Activated gamma-delta T cell treated with anti-CD3 and anti-CD28 coated beads, Interleukin-2, amount 50 U/mL, for 16 hours (primary cell): ENCODE data around the gene PNRC1.
"Not testable (repeated sequence)": the region's sequence is repeated elsewhere in the genome, so short reads cannot be mapped to it uniquely, and the experiment has no call there.

Source experiments
- DNase-seq: peaks from one replicate; pipeline ENCODE4 v3.0.0-alpha.2; 2020; ENCODE audit warnings: low read depth

Gene PNRC1

GRCh38 chr6:89059227-89059626 lies 21.3 kb upstream of the PNRC1 start:
- DNase-seq = no peak

GRCh38 chr6:89063881-89064280 lies 16.7 kb upstream of the PNRC1 start:
- no peak for DNase-seq

GRCh38 chr6:89064931-89065330 lies 15.6 kb upstream of the PNRC1 start:
- not testable (repeated sequence) for DNase-seq

- DNase-seq = not testable (repeated sequence)
Observed at GRCh38 chr6:89066121-89066520, 14.4 kb upstream of the PNRC1 start.

GRCh38 chr6:89066940-89067646 lies 13.5 kb upstream of the PNRC1 start:
- DNase-seq = no peak

- DNase-seq = no peak
Observed at GRCh38 chr6:89067796-89068195, 12.8 kb upstream of the PNRC1 start.

GRCh38 chr6:89068695-89069094 lies 11.9 kb upstream of the PNRC1 start:
- DNase-seq = no peak

GRCh38 chr6:89069536-89070163 lies 10.9 kb upstream of the PNRC1 start:
- no peak for DNase-seq

- DNase-seq = no peak
Observed at GRCh38 chr6:89071036-89071435, 9.5 kb upstream of the PNRC1 start.

- no peak for DNase-seq
Observed at GRCh38 chr6:89073014-89073620, 7.4 kb upstream of the PNRC1 start.

GRCh38 chr6:89073840-89074239 lies 6.7 kb upstream of the PNRC1 start:
- DNase-seq = no peak

- peak; percentile 49 for DNase-seq
Observed at GRCh38 chr6:89079511-89080234, 878 bp upstream of the PNRC1 start.

GRCh38 chr6:89081129-89081422 lies 525 bp downstream of the PNRC1 start:
- no peak for DNase-seq

- peak; percentile 99 for DNase-seq
Observed at GRCh38 chr6:89081423-89082322, 1.1 kb downstream of the PNRC1 start.

GRCh38 chr6:89082486-89082891 lies 1.9 kb downstream of the PNRC1 start:
- no peak for DNase-seq

GRCh38 chr6:89084542-89084941 lies 4.0 kb downstream of the PNRC1 start:
- no peak for DNase-seq

- no peak for DNase-seq
Observed at GRCh38 chr6:89084954-89085353, 4.4 kb downstream of the PNRC1 start.

GRCh38 chr6:89085409-89086205 lies 5.1 kb downstream of the PNRC1 start:
- DNase-seq = no peak

- no peak for DNase-seq
Observed at GRCh38 chr6:89087881-89088280, 7.3 kb downstream of the PNRC1 start.

- no peak for DNase-seq
Observed at GRCh38 chr6:89098461-89098860, 17.9 kb downstream of the PNRC1 start.

- no peak for DNase-seq
Observed at GRCh38 chr6:89100114-89100513, 19.6 kb downstream of the PNRC1 start.
